Body of pancreas (tissue), 4 donors: Measurements from ENCODE around the gene ZFR2. TPM values are rescaled to one million over a fixed set of nuclear protein-coding genes. Genes with fewer than 3 reads are reported as not detected.

Source experiments
- ATAC-seq: fragments of 150-250 bp; one replicate; pipeline ENCODE4 v1.9.1; 2016
- DNase-seq, 4 donors: peaks; one replicate each; pipeline ENCODE4 v3.0.0-alpha.2; 2019
- H3K27ac ChIP-seq, 4 donors: fragments of 200-600 bp; sonication (generic); 1 replicate in 3 of 4; 2 replicates in 1 of 4; pipeline versions ENCODE4 v1.5.1 to v1.6.1; 2016 to 2019; ENCODE audit warnings: mild to moderate bottlenecking in 1 of 4, mixed read lengths in 1 of 4, moderate library complexity in 1 of 4
- H3K27me3 ChIP-seq, 2 donors: fragments of 200-600 bp; sonication (generic); one replicate each; pipeline ENCODE4 v1.6.0; 2016; ENCODE audit warnings: mild to moderate bottlenecking in 1 of 2
- H3K36me3 ChIP-seq, 2 donors: fragments of 200-600 bp; sonication (generic); replicated peaks in 1 of 2; 2 replicates each; pipeline ENCODE4 v1.5.1; 2016; ENCODE audit warnings: low read depth in 2 of 2; ENCODE audit not compliant: insufficient read depth in 1 of 2
- H3K4me1 ChIP-seq: fragments of 200-600 bp; sonication (generic); one replicate; pipeline ENCODE4 v1.6.0; 2016
- H3K4me3 ChIP-seq, 2 donors: fragments of 200-600 bp; sonication (generic); 1 replicate in 1 of 2; 2 replicates in 1 of 2; pipeline ENCODE4 v1.5.1; 2016 to 2019
- H3K9me3 ChIP-seq, 3 donors: fragments of 200-600 bp; sonication (generic); 1 replicate in 2 of 3; 2 replicates in 1 of 3; pipeline ENCODE4 v1.5.1; 2016
- POLR2A ChIP-seq, 3 donors: fragments of 450-650 bp; IDR thresholded peaks; one replicate each; pipeline ENCODE4 v1.6.1; 2016; ENCODE audit warnings: antibody characterized with exemption in 3 of 3, mild to moderate bottlenecking in 2 of 3
- WGBS, 2 donors: methylation state at CpG; one replicate each; pipeline ENCODE4 v1.1.5; 2017; 5-methylcytosine and 5-hydroxymethylcytosine counted together
- intact Hi-C: fragments of 100-400 bp; cut with DNase I; formaldehyde crosslinking; loops from one replicate; pipeline ENCODE4 v1.15.1; 2023
- total RNA-seq, 2 donors: library from RNA; depleted of rRNA; stranded (reverse); fragments of >200 nt; gene quantifications; one replicate each; pipeline ENCODE4 v1.1.0, GENCODE V29; 2016
- TF ChIP-seq, protein P1 (sequence below), 7 experiments: fragments of 450-650 bp in 4 of 7; fragments of 200-600 bp in 3 of 7; sonication (generic) in 3 of 7; IDR thresholded peaks; one replicate each; pipeline ENCODE4 v1.5.1; 2016 to 2019; ENCODE audit warnings: antibody characterized with exemption in 7 of 7

Gene ZFR2
- total RNA-seq, 2 donors from 2014 or later, result not detected

DNA sequence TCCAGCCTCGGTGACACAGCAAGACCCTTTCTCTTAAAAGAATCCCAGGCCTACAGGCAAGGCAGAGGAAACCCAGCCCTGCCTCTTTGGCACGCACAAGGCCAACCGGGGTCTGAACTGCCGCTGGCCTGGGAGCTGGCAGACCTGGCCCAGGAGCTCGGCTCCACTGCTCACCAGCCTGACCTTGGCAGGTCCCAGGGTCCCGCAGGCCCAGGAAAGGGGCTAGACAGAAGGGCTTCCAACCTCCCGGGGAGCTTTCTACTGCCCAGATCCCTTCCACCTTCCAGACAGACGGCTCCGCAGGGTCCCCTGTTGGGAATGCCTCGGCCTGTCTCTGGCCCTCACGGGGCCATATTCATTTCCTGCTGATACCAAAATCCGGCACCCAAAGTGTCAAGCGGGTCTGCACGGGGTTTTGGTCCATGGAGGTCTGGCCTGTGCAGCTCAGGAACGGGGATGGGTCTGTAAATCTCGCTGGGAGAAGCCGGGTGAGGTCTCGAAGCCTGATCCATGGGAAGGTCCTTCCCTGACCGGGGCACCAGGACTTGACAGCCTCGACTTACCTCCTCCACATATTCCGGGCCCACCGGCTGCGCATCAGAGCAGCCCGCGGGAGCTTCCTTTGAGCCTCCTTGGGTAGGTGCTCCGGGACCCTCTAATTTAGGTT lies 46.0 kb downstream of the ZFR2 start:
- ATAC-seq (no peak), DNase-seq (no peak)
- WGBS, 2 donors, result 60 to 68% methylated on average over 18 to 26 of the region's 26 CpGs
- Histone ChIP-seq H3K4me1 (no peaks in the 10 kb centered on the region), H3K27me3 (no peaks in the 10 kb centered on the region), H3K4me3 (no peak overlapping the region), H3K36me3 (no peaks in the 10 kb centered on the region), H3K9me3 (no peaks in the 10 kb centered on the region), H3K27ac (no peak overlapping the region)
- no peak for TF ChIP-seq POLR2A (IDR thresholded peaks at IDR 0.05)
- TF ChIP-seq, protein P1, sequence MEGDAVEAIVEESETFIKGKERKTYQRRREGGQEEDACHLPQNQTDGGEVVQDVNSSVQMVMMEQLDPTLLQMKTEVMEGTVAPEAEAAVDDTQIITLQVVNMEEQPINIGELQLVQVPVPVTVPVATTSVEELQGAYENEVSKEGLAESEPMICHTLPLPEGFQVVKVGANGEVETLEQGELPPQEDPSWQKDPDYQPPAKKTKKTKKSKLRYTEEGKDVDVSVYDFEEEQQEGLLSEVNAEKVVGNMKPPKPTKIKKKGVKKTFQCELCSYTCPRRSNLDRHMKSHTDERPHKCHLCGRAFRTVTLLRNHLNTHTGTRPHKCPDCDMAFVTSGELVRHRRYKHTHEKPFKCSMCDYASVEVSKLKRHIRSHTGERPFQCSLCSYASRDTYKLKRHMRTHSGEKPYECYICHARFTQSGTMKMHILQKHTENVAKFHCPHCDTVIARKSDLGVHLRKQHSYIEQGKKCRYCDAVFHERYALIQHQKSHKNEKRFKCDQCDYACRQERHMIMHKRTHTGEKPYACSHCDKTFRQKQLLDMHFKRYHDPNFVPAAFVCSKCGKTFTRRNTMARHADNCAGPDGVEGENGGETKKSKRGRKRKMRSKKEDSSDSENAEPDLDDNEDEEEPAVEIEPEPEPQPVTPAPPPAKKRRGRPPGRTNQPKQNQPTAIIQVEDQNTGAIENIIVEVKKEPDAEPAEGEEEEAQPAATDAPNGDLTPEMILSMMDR (IDR thresholded peaks at IDR 0.05), result no peak
- intact Hi-C loops, result loop anchor here (5.0 kb wide), 1 partner anchor 156 kb away; no protein-coding TSS in a partner anchor

DNA sequence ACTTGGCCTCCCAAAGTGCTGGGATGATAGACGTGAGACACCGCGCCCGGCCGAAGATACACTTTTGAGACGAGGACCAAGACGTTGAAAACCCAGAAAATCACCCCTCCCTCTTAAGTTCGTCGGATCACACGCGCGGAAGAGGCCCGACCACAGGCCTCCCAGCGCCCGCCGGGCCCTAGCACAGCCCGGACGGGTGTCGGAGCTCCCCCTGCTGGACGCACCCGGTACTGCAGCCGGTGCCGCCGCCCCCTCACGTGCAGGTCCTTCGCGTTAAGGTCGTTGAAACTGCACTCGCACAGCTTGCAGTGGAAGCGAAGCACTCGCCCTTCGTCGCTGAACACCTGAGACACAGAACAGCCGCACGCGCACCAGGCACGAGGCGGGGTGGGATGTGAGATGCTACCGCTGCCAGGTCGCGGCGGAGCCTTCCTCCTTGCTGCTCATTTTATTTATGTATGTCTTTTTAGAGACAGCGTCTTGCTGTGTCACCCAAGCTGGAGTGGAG lies 46.9 kb downstream of the ZFR2 start:
- Histone ChIP-seq H3K4me3 (no peak overlapping the region), H3K9me3 (no peaks in the 10 kb centered on the region), H3K4me1 (no peaks in the 10 kb centered on the region), H3K27me3 (no peaks in the 10 kb centered on the region), H3K36me3 (no peaks in the 10 kb centered on the region), H3K27ac (no peak overlapping the region)
- TF ChIP-seq, protein P1 (IDR thresholded peaks at IDR 0.05), result peak; percentile 86 to 98 (median 92)
- TF ChIP-seq POLR2A (IDR thresholded peaks at IDR 0.05), result no peak
- ATAC-seq, result peak; percentile 82
- DNase-seq, result peak; percentile 51 to 71 (median 66)
- WGBS, 2 donors, result 15 to 51% methylated on average over 2 to 43 of the region's 43 CpGs
- intact Hi-C loops, result loop anchor here (5.0 kb wide), 1 partner anchor 155 kb away; no protein-coding TSS in a partner anchor

DNA sequence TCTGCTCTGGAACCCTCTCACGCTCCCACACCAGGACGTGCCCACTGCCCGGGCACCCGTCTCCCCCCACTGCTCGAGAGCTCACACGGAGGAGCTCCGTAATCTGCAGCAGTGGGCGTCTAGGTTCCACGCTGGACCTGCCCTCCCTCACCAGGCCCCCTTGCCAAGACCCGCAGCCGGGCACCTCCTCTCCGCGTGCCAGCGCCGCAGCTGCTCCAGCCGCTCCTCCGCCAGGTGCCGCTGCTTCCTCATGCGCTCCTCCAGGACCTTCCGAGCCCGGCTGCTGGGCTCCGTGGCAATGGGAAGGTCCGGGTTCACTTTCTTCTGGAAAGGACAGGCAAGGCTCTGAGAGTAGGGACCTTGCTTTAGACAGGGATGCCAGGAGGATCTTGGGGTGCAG lies 47.7 kb downstream of the ZFR2 start:
- DNase-seq, result peak in 1 of 4 donors; percentile 24
- no peak for ATAC-seq
- H3K9me3 ChIP-seq, result no peaks in the 10 kb centered on the region
- H3K4me1 ChIP-seq, result no peaks in the 10 kb centered on the region
- H3K4me3 ChIP-seq, result no peak overlapping the region
- intact Hi-C loops, result loop anchor here (5.0 kb wide), 1 partner anchor 154 kb away; no protein-coding TSS in a partner anchor
- no peak for TF ChIP-seq POLR2A (IDR thresholded peaks at IDR 0.05)
- TF ChIP-seq, protein P1 (IDR thresholded peaks at IDR 0.05), result no peak
- H3K36me3 ChIP-seq, result no peaks in the 10 kb centered on the region
- WGBS, 2 donors, result 86 to 87% methylated on average over 18 to 23 of the region's 23 CpGs
- no peaks in the 10 kb centered on the region for H3K27me3 ChIP-seq
- no peak overlapping the region for H3K27ac ChIP-seq

DNA sequence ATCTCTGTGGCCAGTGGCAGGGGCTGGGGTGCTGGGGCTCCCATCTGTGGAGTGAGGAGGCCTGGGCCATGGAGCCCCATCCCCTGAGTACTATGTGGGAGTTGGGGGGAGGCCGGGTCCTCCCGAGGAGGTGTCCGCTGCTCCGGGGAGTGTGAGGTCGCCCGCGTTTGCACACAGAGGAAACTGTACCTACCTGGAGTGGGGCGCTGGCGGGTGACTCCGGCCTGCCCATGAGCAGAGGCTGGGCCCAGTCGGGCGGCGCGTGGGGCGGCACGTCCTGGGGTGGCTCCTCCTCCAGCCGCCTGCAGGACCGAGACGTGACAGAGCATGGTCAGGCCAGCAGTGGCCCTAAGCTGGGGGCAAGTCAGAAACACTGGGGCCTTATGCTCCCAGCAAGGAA lies 48.8 kb downstream of the ZFR2 start:
- H3K27me3 ChIP-seq, result no peaks in the 10 kb centered on the region
- H3K27ac ChIP-seq, result no peak overlapping the region
- intact Hi-C loops, result loop anchor here (5.0 kb wide), 1 partner anchor 153 kb away; no protein-coding TSS in a partner anchor
- no peak for DNase-seq
- TF ChIP-seq, protein P1 (IDR thresholded peaks at IDR 0.05), result no peak
- no peak for TF ChIP-seq POLR2A (IDR thresholded peaks at IDR 0.05)
- no peak for ATAC-seq
- no peaks in the 10 kb centered on the region for H3K9me3 ChIP-seq
- WGBS, 2 donors, result 0 to 95% methylated on average over 1 to 7 of the region's 19 CpGs
- H3K4me1 ChIP-seq, result no peaks in the 10 kb centered on the region
- H3K36me3 ChIP-seq, result no peaks in the 10 kb centered on the region
- no peak overlapping the region for H3K4me3 ChIP-seq
